ENCODE data around the gene SETD3.

SETD3 gene

DNA sequence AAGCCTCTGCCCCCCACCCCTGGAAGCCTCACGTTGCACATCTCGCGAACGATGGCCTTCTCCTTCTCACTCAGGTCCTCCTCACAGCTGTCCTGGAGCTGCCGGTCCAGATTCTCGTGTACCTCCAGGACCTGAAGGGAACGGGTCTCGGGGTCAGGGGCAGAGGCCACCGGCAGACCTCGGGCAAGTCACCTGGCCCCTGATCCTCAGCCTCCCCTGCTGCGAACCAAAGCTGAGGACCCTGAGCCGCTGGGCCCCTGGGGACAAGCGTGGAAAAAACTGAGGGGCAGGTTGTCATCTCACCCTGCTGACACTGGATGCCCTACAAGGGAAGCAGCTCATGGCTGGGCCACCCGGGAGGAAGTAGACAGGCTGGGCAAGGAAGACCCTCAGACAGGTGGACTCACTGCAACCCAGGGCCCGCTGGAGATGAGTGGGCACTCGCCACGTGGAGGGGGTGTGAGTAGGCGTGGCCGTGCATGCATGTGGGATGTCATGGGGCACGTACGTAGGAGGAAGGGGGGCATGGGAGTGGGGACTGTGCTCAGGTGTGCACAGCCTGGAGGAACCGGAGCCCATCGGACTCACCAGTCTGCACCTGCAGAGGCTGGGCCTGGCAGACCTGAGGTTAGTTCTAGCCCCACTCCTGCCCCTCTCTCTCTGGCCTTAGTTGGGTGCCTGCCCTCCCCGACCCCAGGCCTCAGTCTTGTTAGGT, 35.7 kb upstream of the SETD3 start:
- DNase-seq = no peak

DNA sequence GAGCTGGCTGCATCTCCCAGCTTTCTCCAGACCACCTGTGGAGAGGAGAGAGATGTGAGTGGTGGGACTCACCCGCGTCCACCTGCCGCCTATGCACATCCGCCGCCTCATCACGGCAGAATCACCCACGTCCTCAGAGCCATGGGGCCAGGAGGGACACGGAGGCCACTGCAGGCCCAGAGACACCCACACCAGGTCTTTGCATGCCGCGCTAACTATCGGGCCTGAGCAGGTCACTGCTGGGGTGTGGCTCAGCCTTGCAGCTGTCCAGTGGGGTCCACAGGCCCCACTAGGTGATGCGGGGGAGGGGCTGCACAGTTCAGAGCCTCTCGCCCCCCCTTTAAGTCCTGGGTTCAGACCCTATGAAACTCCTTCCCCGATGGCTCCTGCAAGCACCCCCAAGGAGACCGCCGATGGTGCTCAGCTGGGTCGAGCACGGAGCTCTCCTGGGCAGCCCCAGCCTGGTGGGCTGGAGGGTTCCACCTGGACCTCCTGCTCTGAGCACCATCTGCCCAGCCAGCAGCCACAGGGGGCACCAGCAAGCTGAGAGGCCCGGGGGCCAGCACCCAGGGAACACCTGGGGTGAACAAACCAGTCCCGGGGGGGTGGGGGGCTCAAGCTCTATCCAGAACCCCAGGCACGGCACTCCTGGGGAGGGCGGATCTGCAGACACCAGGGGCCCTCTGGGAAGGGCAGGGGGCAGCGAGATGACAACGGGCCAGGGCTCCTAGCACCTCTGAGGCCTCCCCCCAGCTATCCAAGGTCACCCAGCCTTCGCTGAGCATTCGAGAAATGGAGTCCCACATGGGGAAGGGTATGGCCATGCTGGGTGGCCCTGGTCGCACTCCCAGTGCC, 34.9 kb upstream of the SETD3 start:
- DNase-seq = no peak

- DNase-seq = no peak
These were observed 34.1 kb upstream of the SETD3 start for GRCh38 chr14:99514552-99515300.

DNA sequence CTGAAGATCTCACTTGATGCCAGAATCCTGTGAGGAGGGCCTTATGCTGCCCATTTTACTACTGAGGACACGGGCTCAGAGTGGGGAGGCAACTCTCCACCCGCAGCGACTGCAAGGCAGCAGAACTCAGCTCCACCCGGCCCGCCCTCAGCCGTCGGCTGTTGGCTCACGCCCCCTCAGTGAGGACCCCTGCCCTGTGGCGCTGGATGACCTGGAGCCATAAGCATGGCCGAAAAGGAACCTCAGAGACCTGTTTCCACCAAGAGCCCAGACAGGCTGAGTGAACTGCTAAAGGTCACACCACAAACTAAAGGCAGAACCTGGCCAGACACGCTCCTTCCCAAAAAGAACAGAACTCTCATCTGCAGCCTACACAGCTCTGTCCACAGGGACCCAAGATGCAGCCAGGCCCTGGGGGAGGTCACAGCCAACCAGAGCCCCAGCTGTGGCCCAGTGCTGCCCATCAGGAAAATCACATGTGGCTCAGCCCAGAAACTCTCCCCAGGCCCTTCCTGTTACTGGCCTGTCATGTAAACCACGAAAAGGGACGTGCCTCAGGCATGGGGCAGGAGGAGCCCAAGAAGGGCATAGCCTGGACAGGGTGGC, 33.4 kb upstream of the SETD3 start:
- DNase-seq = no peak

GRCh38 chr14:99513183-99513694, 32.6 kb upstream of the SETD3 start:
- no peak for DNase-seq

GRCh38 chr14:99512571-99513182, 32.0 kb upstream of the SETD3 start:
- no peak for DNase-seq

DNA sequence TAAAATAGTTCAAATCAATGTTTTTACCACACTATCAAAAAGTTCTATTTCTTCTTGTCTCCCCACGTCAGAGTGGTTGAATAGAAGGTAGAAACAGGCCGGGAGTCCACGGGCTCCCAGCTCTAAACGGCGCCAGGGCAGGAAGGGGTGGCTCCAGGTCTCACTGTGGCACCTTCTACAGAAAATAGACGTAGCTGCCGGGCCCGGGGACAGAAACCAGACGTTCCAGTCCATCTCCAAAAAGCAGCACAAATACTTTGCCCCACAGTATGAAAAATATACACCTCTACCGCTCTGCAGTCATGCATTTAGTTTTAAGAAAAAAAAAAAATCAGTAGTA, 31.4 kb upstream of the SETD3 start:
- no peak for DNase-seq

- DNase-seq = no peak
These were observed 30.9 kb upstream of the SETD3 start for GRCh38 chr14:99511421-99512109.

- no peak for DNase-seq
These were observed 30.0 kb upstream of the SETD3 start for GRCh38 chr14:99510556-99511139.

DNA sequence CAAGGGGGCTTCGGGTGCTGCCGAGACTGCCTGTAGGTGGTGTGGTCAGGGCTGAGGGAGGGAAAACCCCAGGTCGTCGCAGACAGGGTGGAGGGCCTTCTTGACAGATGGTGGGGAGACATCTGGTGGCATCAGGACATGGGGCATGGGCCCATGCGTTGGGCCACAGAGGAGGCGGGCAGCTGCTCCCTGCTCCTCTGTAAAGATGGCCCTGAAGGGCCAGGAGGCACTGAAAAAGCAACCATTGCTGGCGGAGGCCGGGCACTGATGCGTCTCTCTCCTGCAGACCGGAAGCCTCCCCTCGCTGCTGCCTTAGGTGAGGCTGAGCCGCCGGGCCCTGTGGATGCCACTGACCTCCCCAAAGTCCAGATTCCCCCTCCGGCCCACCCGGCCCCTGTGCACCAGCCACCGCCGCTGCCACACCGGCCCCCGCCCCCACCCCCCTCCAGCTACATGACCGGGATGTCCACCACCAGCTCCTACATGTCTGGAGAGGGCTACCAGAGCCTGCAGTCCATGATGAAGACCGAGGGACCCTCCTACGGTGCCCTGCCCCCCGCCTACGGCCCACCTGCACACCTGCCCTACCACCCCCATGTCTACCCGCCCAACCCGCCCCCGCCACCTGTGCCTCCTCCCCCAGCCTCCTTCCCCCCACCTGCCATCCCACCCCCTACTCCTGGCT, 29.4 kb upstream of the SETD3 start:
- DNase-seq = no peak

- DNase-seq = no peak
These were observed 28.4 kb upstream of the SETD3 start for GRCh38 chr14:99508896-99509629.

DNA sequence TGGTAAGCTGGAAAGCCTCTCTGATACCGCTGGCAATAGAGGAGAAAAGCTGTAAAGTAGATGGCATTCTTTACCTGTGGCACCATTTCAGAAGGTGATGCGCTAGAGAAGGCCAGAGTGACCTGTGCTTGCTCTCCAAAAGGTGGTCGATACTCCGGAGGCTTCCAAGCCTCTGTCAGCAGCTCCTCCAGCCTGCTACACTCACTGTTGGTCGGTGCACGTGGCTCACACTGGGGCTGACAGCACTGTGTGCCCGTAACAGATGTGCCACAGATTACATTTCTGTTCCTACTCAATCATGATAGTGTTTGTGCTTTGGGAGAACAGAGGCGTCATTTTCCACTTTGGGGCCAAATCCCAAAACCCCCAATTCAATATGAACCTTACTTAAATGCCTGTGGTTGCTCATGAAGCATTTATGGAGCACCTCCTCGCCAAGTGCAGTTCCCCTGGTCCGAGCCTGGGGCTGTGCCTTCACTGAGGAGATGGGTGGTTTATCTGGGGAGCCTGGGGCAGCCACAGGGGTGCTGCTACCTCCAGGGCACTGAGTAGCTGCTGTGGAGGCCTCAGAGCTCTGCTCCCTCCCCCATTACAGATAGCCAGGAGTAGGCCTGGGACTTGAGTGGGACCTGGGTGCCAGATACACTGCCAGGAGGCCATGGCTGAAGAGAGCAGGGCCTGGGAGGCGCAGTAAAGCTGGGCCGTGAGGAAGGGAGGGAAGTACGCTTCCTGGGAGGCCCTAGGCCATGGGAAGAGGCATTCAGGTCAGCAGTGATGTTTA, 27.4 kb upstream of the SETD3 start:
- no peak for DNase-seq

GRCh38 chr14:99506276-99506675, 25.6 kb upstream of the SETD3 start:
- no peak for DNase-seq

DNA sequence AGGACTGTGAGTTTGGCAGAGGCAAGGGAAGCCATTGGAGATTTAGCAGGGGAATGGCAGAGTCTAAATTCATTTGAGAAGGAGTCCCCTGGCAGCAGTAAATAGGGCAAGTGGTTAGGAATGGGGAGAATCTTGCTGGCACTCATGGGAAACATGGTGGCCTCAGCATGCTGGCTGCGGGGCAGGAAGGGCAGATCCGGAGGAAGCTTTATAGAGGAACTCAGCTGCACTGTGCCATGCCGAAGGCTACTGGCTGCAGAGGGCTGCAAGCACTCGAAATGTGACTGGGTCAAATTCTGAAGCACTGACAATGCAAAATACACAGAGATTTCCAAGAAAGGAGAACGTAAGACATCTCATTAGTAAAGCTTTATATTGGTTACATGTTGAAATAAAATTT, 24.4 kb upstream of the SETD3 start:
- DNase-seq = no peak

DNA sequence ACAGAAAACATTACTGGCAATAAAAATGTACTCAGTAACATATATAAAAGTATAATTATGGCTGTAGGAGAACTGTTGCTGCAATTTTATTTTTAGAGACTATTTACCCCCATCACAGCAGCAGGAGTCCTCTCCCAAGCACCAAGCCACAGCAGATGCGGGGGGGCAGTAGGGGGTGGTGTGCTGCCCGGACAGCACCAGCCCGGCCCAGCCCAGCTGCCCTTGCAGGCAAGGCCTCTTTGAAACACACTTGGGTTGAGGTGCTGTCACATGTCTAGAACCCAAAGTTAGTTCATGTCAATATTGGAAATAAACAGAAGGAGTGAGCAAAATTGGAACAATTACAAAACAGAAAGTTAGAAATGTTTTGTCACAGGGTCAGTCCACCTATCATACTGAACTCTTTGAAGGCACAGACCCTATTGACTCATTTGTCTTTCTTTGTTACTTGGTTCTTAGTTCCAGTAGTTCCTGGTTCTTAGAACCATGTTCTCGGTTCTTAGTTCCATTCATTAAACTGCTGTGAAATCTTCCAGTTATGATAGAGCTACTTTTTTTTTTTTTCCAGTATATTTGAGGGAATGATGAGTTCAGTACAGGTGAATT, 23.3 kb upstream of the SETD3 start:
- no peak for DNase-seq

GRCh38 chr14:99502989-99503421, 22.3 kb upstream of the SETD3 start:
- DNase-seq = no peak

GRCh38 chr14:99497894-99498293, 17.2 kb upstream of the SETD3 start:
- no peak for DNase-seq

DNA sequence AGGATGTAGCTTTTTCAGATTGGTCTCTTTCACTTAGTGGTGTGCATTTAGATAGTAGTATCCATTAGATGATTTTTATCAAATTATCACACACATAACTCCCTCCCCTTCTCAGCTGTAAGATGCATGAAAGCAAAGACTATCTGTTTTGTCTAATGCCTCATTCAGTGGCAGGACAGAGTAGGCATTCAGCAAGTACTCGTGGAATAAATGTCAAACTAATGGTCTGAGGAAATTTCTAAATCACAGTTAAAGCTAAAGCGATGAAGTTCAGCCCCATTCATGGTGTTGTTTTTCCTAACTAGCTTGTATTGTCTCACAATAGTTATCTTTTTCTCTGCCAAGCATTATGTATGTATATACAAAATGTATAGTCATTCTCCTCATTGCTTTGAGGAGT, 16.7 kb upstream of the SETD3 start:
- no peak for DNase-seq

DNA sequence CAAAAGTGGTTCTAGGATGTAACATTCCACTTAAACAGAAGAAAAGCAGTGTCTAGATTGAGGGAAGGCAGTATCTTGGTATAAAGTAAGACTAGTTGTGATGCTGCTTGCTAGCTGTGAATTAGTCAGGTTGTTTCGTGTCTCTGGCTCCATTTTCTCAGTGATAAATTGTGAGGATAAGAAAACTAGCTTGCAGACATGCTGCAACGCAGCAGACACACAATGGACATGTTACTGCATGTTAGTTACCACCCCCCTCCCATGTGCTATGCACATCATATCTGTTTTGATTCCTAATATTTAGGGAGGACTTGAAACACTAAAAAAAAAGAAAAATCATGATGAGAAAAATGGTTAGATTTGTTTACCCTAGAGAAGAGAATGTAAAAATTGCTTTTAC, 3.4 kb upstream of the SETD3 start:
- DNase-seq = no peak
